ENCODE data around the gene IFFO2.

Gene IFFO2

GRCh38 chr1:18866314-18866713, 90.2 kb downstream of the IFFO2 start:
- Histone ChIP-seq H3K27me3 (replicated peaks) (no peaks in the 10 kb centered on the region), H3K27ac (no peak overlapping the region), H3K36me3 (replicated peaks) (no peaks in the 10 kb centered on the region), H3K4me3 (ENCODE audit: low read depth, low read length) (no peak overlapping the region)
- TF ChIP-seq CTCF (IDR thresholded peaks at IDR 0.05; ENCODE audit: low read depth, low read length, missing control alignments): no peak
- no peak for DNase-seq
- in situ Hi-C loops (cut with HindIII; ENCODE audit: low pct_ligation_motif_present, low sequenced_read_pairs): no loop called here

- no peak for TF ChIP-seq CTCF (IDR thresholded peaks at IDR 0.05; ENCODE audit: low read depth, low read length, missing control alignments)
- Histone ChIP-seq H3K27me3 (replicated peaks) (no peaks in the 10 kb centered on the region), H3K27ac (no peak overlapping the region), H3K36me3 (replicated peaks) (no peaks in the 10 kb centered on the region), H3K4me3 (ENCODE audit: low read depth, low read length) (no peak overlapping the region)
- in situ Hi-C loops (cut with HindIII; ENCODE audit: low pct_ligation_motif_present, low sequenced_read_pairs): no loop called here
- no peak for DNase-seq
Measured at GRCh38 chr1:18865176-18865575, 91.3 kb downstream of the IFFO2 start.

GRCh38 chr1:18861590-18861989, 94.9 kb downstream of the IFFO2 start:
- Histone ChIP-seq H3K27me3 (replicated peaks) (no peaks in the 10 kb centered on the region), H3K27ac (no peak overlapping the region), H3K36me3 (replicated peaks) (no peaks in the 10 kb centered on the region), H3K4me3 (ENCODE audit: low read depth, low read length) (no peak overlapping the region)
- in situ Hi-C loops (cut with HindIII; ENCODE audit: low pct_ligation_motif_present, low sequenced_read_pairs): no loop called here
- DNase-seq: no peak
- TF ChIP-seq CTCF (IDR thresholded peaks at IDR 0.05; ENCODE audit: low read depth, low read length, missing control alignments): no peak

- no peak overlapping the region for H3K27ac ChIP-seq
- no peaks in the 10 kb centered on the region for H3K36me3 ChIP-seq (replicated peaks)
- DNase-seq: no peak
- H3K27me3 ChIP-seq (replicated peaks): no peaks in the 10 kb centered on the region
- in situ Hi-C loops (cut with HindIII; ENCODE audit: low pct_ligation_motif_present, low sequenced_read_pairs): no loop called here
- H3K4me3 ChIP-seq (ENCODE audit: low read depth, low read length): no peak overlapping the region
- TF ChIP-seq CTCF (IDR thresholded peaks at IDR 0.05; ENCODE audit: low read depth, low read length, missing control alignments): no peak
Measured at GRCh38 chr1:18861082-18861481, 95.4 kb downstream of the IFFO2 start.

GRCh38 chr1:18859560-18859959, 96.9 kb downstream of the IFFO2 start, which contains the start of gene TAS1R2:
Gene TAS1R2 (minus strand): TSS chr1:18859660. CDS start chr1:18859660, 0 bp downstream.
- no peak for TF ChIP-seq CTCF (IDR thresholded peaks at IDR 0.05; ENCODE audit: low read depth, low read length, missing control alignments)
- Histone ChIP-seq H3K27ac (no peak within 1 kb of the TSS), H3K36me3 (replicated peaks) (no peaks in the 10 kb centered on the region), H3K4me3 (ENCODE audit: low read depth, low read length) (no peak within 1 kb of the TSS), H3K27me3 (replicated peaks) (no peaks in the 10 kb centered on the region)
- in situ Hi-C loops (cut with HindIII; ENCODE audit: low pct_ligation_motif_present, low sequenced_read_pairs): no loop called here
- no peak for DNase-seq

GRCh38 chr1:18858070-18858688, 98.3 kb downstream of the IFFO2 start:
- Histone ChIP-seq H3K27me3 (replicated peaks) (no peaks in the 10 kb centered on the region), H3K36me3 (replicated peaks) (no peaks in the 10 kb centered on the region), H3K4me3 (ENCODE audit: low read depth, low read length) (no peak overlapping the region), H3K27ac (no peak overlapping the region)
- in situ Hi-C loops (cut with HindIII; ENCODE audit: low pct_ligation_motif_present, low sequenced_read_pairs): no loop called here
- TF ChIP-seq CTCF (IDR thresholded peaks at IDR 0.05; ENCODE audit: low read depth, low read length, missing control alignments): no peak
- DNase-seq: no peak
